ENCODE results near the gene USP34.

The USP34 gene

DNA sequence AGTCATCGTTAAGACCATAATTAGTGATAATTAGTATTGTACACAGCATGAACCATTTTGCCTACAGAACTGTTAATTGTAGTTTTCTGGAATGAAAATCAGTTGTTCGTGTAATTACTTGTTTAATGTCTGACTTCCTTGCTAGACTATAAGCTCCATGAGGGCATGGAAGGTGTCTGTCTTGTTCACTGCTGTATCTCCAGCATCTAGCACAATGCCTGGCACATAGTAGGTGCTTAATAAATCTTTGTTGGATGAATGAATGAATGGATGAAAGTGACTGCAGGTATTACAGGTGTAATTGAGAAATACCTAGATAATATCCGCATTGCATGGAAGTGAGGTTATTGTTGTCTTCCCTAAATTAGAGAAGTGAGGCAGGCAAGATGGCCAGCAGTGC, 287.1 kb downstream of the USP34 start:
- ATAC-seq, result no peak

DNA sequence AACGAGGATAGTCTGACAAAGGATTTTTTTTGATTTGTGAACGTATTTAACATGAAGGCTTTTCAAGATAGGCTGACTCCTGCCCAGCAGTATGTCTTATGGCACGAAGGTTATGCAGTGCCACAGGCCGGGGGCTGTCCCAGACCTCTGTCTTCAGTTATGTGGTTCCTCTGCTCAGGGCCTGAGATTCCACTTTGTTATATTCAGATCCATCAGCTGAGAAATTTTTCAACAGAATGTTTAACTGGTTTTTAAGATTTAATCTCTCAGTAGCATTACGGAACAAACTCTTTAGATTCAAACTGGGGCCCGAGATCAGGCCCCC, 288.9 kb downstream of the USP34 start:
- ATAC-seq, result no peak
- TF ChIP-seq GLIS3 (CRISPR knock-in tag; IDR thresholded peaks at IDR 0.05), result no peak
- no peak for TF ChIP-seq OSR1 (CRISPR knock-in tag; IDR thresholded peaks at IDR 0.05)
- TF ChIP-seq, protein P1, sequence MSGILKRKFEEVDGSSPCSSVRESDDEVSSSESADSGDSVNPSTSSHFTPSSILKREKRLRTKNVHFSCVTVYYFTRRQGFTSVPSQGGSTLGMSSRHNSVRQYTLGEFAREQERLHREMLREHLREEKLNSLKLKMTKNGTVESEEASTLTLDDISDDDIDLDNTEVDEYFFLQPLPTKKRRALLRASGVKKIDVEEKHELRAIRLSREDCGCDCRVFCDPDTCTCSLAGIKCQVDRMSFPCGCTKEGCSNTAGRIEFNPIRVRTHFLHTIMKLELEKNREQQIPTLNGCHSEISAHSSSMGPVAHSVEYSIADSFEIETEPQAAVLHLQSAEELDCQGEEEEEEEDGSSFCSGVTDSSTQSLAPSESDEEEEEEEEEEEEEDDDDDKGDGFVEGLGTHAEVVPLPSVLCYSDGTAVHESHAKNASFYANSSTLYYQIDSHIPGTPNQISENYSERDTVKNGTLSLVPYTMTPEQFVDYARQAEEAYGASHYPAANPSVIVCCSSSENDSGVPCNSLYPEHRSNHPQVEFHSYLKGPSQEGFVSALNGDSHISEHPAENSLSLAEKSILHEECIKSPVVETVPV (CRISPR knock-in tag; IDR thresholded peaks at IDR 0.05), result no peak
- TF ChIP-seq, protein P2, sequence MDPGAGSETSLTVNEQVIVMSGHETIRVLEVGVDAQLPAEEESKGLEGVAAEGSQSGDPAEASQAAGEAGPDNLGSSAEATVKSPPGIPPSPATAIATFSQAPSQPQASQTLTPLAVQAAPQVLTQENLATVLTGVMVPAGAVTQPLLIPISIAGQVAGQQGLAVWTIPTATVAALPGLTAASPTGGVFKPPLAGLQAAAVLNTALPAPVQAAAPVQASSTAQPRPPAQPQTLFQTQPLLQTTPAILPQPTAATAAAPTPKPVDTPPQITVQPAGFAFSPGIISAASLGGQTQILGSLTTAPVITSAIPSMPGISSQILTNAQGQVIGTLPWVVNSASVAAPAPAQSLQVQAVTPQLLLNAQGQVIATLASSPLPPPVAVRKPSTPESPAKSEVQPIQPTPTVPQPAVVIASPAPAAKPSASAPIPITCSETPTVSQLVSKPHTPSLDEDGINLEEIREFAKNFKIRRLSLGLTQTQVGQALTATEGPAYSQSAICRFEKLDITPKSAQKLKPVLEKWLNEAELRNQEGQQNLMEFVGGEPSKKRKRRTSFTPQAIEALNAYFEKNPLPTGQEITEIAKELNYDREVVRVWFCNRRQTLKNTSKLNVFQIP (CRISPR knock-in tag; IDR thresholded peaks at IDR 0.05; ENCODE audit: borderline replicate concordance, low read depth), result no peak
- no peak for TF ChIP-seq ZFP3 (CRISPR knock-in tag; IDR thresholded peaks at IDR 0.05)
- TF ChIP-seq ZFP30 (CRISPR knock-in tag; IDR thresholded peaks at IDR 0.05), result no peak
- TF ChIP-seq, protein P3, sequence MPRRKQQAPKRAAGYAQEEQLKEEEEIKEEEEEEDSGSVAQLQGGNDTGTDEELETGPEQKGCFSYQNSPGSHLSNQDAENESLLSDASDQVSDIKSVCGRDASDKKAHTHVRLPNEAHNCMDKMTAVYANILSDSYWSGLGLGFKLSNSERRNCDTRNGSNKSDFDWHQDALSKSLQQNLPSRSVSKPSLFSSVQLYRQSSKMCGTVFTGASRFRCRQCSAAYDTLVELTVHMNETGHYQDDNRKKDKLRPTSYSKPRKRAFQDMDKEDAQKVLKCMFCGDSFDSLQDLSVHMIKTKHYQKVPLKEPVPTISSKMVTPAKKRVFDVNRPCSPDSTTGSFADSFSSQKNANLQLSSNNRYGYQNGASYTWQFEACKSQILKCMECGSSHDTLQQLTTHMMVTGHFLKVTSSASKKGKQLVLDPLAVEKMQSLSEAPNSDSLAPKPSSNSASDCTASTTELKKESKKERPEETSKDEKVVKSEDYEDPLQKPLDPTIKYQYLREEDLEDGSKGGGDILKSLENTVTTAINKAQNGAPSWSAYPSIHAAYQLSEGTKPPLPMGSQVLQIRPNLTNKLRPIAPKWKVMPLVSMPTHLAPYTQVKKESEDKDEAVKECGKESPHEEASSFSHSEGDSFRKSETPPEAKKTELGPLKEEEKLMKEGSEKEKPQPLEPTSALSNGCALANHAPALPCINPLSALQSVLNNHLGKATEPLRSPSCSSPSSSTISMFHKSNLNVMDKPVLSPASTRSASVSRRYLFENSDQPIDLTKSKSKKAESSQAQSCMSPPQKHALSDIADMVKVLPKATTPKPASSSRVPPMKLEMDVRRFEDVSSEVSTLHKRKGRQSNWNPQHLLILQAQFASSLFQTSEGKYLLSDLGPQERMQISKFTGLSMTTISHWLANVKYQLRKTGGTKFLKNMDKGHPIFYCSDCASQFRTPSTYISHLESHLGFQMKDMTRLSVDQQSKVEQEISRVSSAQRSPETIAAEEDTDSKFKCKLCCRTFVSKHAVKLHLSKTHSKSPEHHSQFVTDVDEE (CRISPR knock-in tag; IDR thresholded peaks at IDR 0.05), result no peak
- TF ChIP-seq SNAI2 (CRISPR knock-in tag; IDR thresholded peaks at IDR 0.05), result no peak
- no peak for TF ChIP-seq ZNF70 (CRISPR knock-in tag; IDR thresholded peaks at IDR 0.05)
- no peak for TF ChIP-seq ARNTL (CRISPR knock-in tag; IDR thresholded peaks at IDR 0.05; ENCODE audit: borderline replicate concordance, low read depth)
- no peak for TF ChIP-seq TOX (CRISPR knock-in tag; IDR thresholded peaks at IDR 0.05; ENCODE audit: borderline replicate concordance)
- no peak for TF ChIP-seq ZNF8 (CRISPR knock-in tag; IDR thresholded peaks at IDR 0.05)
- no peak for TF ChIP-seq BACH2 (CRISPR knock-in tag; IDR thresholded peaks at IDR 0.05; ENCODE audit: borderline replicate concordance)
- TF ChIP-seq, protein P4, sequence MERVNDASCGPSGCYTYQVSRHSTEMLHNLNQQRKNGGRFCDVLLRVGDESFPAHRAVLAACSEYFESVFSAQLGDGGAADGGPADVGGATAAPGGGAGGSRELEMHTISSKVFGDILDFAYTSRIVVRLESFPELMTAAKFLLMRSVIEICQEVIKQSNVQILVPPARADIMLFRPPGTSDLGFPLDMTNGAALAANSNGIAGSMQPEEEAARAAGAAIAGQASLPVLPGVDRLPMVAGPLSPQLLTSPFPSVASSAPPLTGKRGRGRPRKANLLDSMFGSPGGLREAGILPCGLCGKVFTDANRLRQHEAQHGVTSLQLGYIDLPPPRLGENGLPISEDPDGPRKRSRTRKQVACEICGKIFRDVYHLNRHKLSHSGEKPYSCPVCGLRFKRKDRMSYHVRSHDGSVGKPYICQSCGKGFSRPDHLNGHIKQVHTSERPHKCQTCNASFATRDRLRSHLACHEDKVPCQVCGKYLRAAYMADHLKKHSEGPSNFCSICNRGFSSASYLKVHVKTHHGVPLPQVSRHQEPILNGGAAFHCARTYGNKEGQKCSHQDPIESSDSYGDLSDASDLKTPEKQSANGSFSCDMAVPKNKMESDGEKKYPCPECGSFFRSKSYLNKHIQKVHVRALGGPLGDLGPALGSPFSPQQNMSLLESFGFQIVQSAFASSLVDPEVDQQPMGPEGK (CRISPR knock-in tag; IDR thresholded peaks at IDR 0.05; ENCODE audit: borderline replicate concordance), result no peak
- TF ChIP-seq ZNF565 (CRISPR knock-in tag; conservative IDR thresholded peaks at IDR 0.05; ENCODE audit: low read depth), result no peak
- TF ChIP-seq ISL1 (CRISPR knock-in tag; IDR thresholded peaks at IDR 0.05), result no peak
- TF ChIP-seq TCF4 (CRISPR knock-in tag; IDR thresholded peaks at IDR 0.05; ENCODE audit: borderline replicate concordance), result no peak

More for the DNA sequence above, 287.1 kb downstream of the USP34 start:
- TF ChIP-seq BACH2 (CRISPR knock-in tag; IDR thresholded peaks at IDR 0.05; ENCODE audit: borderline replicate concordance), result no peak
- no peak for TF ChIP-seq ZC3H10 (CRISPR knock-in tag; IDR thresholded peaks at IDR 0.05)
- TF ChIP-seq GLIS3 (CRISPR knock-in tag; IDR thresholded peaks at IDR 0.05), result no peak
- no peak for TF ChIP-seq ISL1 (CRISPR knock-in tag; IDR thresholded peaks at IDR 0.05)
- TF ChIP-seq RARB (CRISPR knock-in tag; IDR thresholded peaks at IDR 0.05), result no peak
- no peak for TF ChIP-seq TOX (CRISPR knock-in tag; IDR thresholded peaks at IDR 0.05; ENCODE audit: borderline replicate concordance)
- TF ChIP-seq, protein P1 (CRISPR knock-in tag; IDR thresholded peaks at IDR 0.05), result no peak
- no peak for TF ChIP-seq PPARA (CRISPR knock-in tag; IDR thresholded peaks at IDR 0.05; ENCODE audit: borderline replicate concordance)
- TF ChIP-seq, protein P3 (CRISPR knock-in tag; IDR thresholded peaks at IDR 0.05), result no peak
- no peak for TF ChIP-seq ZNF565 (CRISPR knock-in tag; conservative IDR thresholded peaks at IDR 0.05; ENCODE audit: low read depth)
- no peak for TF ChIP-seq ESRRG (CRISPR knock-in tag; IDR thresholded peaks at IDR 0.05)
- no peak for TF ChIP-seq ZFP30 (CRISPR knock-in tag; IDR thresholded peaks at IDR 0.05)
- no peak for TF ChIP-seq TCF4 (CRISPR knock-in tag; IDR thresholded peaks at IDR 0.05; ENCODE audit: borderline replicate concordance)
- TF ChIP-seq ZNF70 (CRISPR knock-in tag; IDR thresholded peaks at IDR 0.05), result no peak
- TF ChIP-seq ZFP3 (CRISPR knock-in tag; IDR thresholded peaks at IDR 0.05), result no peak
- TF ChIP-seq, protein P4 (CRISPR knock-in tag; IDR thresholded peaks at IDR 0.05; ENCODE audit: borderline replicate concordance), result no peak
- TF ChIP-seq SNAI2 (CRISPR knock-in tag; IDR thresholded peaks at IDR 0.05), result no peak
